Lower leg skin (tissue), 4 donors: ENCODE measurements around the gene ARHGAP22. TPM values are rescaled to one million over a fixed set of nuclear protein-coding genes. Genes with fewer than 3 reads are reported as not detected.
A peak's percentile ranks its signal among the peaks of the same experiment; 100 is the strongest.

ENCODE experiments used
- DNase-seq, 2 donors: peaks; one replicate each; pipeline ENCODE4 v3.0.0-alpha.2; 2019; ENCODE audit warnings: low spot score in 2 of 2
- H3K4me3 ChIP-seq: fragments of 200-600 bp; sonication (generic); 2 replicates; pipeline ENCODE4 v1.5.1; 2017; ENCODE audit warnings: mild to moderate bottlenecking, low read depth; ENCODE audit not compliant: poor library complexity, severe bottlenecking
- CTCF ChIP-seq, 3 donors: fragments of 450-650 bp; IDR thresholded peaks; one replicate each; pipeline ENCODE4 v1.5.1; 2016; ENCODE audit warnings: antibody characterized with exemption in 3 of 3, mild to moderate bottlenecking in 3 of 3, moderate library complexity in 2 of 3
- POLR2A ChIP-seq, 2 donors: fragments of 450-650 bp; IDR thresholded peaks; one replicate each; pipeline ENCODE4 v1.6.1; 2016 to 2017; ENCODE audit warnings: antibody characterized with exemption in 2 of 2, mild to moderate bottlenecking in 1 of 2, moderate library complexity in 1 of 2
- WGBS, 2 donors: methylation state at CpG; one replicate each; pipeline ENCODE4 v1.1.5; 2018; 5-methylcytosine and 5-hydroxymethylcytosine counted together
- intact Hi-C: fragments of 100-400 bp; cut with DNase I; formaldehyde crosslinking; loops from one replicate; pipeline ENCODE4 v1.15.0; 2023; ENCODE audit warnings: low total_unique reads
- total RNA-seq, 4 donors: library from RNA; depleted of rRNA; stranded (reverse); fragments of >200 nt; gene quantifications; one replicate each; pipeline ENCODE4 v1.1.0, GENCODE V29; 2016

ARHGAP22 gene
- total RNA-seq, 4 donors from 2014 or later = 0.46 to 3.0 (median 1.4) TPM

GRCh38 chr10:48468866-48469511 lies 135.9 kb downstream of the ARHGAP22 start:
- intact Hi-C loops = loop anchor here (5.0 kb wide), 1 partner anchor 503 kb away; no protein-coding TSS in a partner anchor
- peak in 1 of 2 donors; percentile 77 for DNase-seq
- TF ChIP-seq POLR2A (IDR thresholded peaks at IDR 0.05) (no peak), CTCF (IDR thresholded peaks at IDR 0.05) (no peak)
- H3K4me3 ChIP-seq = no peak overlapping the region
- 68 to 73% methylated on average over 3 of the region's 3 CpGs for WGBS, 2 donors

GRCh38 chr10:48468130-48468790 lies 136.6 kb downstream of the ARHGAP22 start:
- TF ChIP-seq CTCF (IDR thresholded peaks at IDR 0.05) (no peak), POLR2A (IDR thresholded peaks at IDR 0.05) (no peak)
- DNase-seq = peak in 1 of 2 donors; percentile 80
- no peak overlapping the region for H3K4me3 ChIP-seq
- intact Hi-C loops = loop anchor here (5.0 kb wide), 1 partner anchor 504 kb away; no protein-coding TSS in a partner anchor
- 71 to 74% methylated on average over 3 of the region's 3 CpGs for WGBS, 2 donors

GRCh38 chr10:48467669-48468068 lies 137.2 kb downstream of the ARHGAP22 start:
- TF ChIP-seq CTCF (IDR thresholded peaks at IDR 0.05) (no peak), POLR2A (IDR thresholded peaks at IDR 0.05) (no peak)
- 68 to 78% methylated on average over 4 of the region's 4 CpGs for WGBS, 2 donors
- H3K4me3 ChIP-seq = no peak overlapping the region
- DNase-seq = peak in 1 of 2 donors; percentile 34
- intact Hi-C loops = loop anchor here (5.0 kb wide), 1 partner anchor 505 kb away; no protein-coding TSS in a partner anchor

GRCh38 chr10:48466611-48467240 lies 138.1 kb downstream of the ARHGAP22 start:
- TF ChIP-seq POLR2A (IDR thresholded peaks at IDR 0.05) (no peak), CTCF (IDR thresholded peaks at IDR 0.05) (no peak)
- 22 to 28% methylated on average over 6 to 19 of the region's 43 CpGs for WGBS, 2 donors
- no peak overlapping the region for H3K4me3 ChIP-seq
- peak in 1 of 2 donors; percentile 82 for DNase-seq
- intact Hi-C loops = loop anchor here (5.0 kb wide), 1 partner anchor 506 kb away; no protein-coding TSS in a partner anchor

- TF ChIP-seq POLR2A (IDR thresholded peaks at IDR 0.05) (no peak), CTCF (IDR thresholded peaks at IDR 0.05) (no peak)
- intact Hi-C loops = loop anchor here (5.0 kb wide), 1 partner anchor 506 kb away; no protein-coding TSS in a partner anchor
- no peak overlapping the region for H3K4me3 ChIP-seq
- peak in 1 of 2 donors; percentile 82 for DNase-seq
- WGBS, 2 donors = 23 to 28% methylated on average over 18 to 32 of the region's 42 CpGs
Measured at GRCh38 chr10:48465860-48466521, 138.9 kb downstream of the ARHGAP22 start.
